H9 (cell line): ENCODE results near the gene SDHC. TPM values are rescaled to one million over a fixed set of nuclear protein-coding genes. Genes with fewer than 3 reads are reported as not detected.

Source experiments
- DNase-seq: peaks from one replicate; pipeline ENCODE4 v3.0.0-alpha.2; 2017
- H2AFZ ChIP-seq: one replicate; pipeline ENCODE4 v1.6.1; 2013; ENCODE audit warnings: mild to moderate bottlenecking, low read length, control low read depth, moderate library complexity
- H2AK5ac ChIP-seq: 2 replicates; pipeline ENCODE4 v1.6.1; 2013; ENCODE audit warnings: low read length, control low read depth, mixed read lengths; ENCODE audit not compliant: insufficient read length
- H2BK120ac ChIP-seq: one replicate; pipeline ENCODE4 v1.6.1; 2013; ENCODE audit warnings: low read depth, mild to moderate bottlenecking, low read length, control low read depth, inconsistent platforms; ENCODE audit not compliant: poor library complexity, severe bottlenecking
- H2BK12ac ChIP-seq: 2 replicates; pipeline ENCODE4 v1.6.1; 2013; ENCODE audit warnings: low read length, control low read depth, mixed read lengths, low read depth; ENCODE audit not compliant: insufficient read length
- H2BK15ac ChIP-seq: 2 replicates; pipeline ENCODE4 v1.6.1; 2013; ENCODE audit warnings: low read depth, low read length, control low read depth
- H2BK20ac ChIP-seq: one replicate; pipeline ENCODE4 v1.6.1; 2013; ENCODE audit warnings: low read depth, mild to moderate bottlenecking, low read length, control low read depth, inconsistent platforms; ENCODE audit not compliant: poor library complexity, severe bottlenecking
- H2BK5ac ChIP-seq: 2 replicates; pipeline ENCODE4 v1.6.1; 2013; ENCODE audit warnings: low read length, control low read depth, mixed read lengths; ENCODE audit not compliant: insufficient read length
- H3K14ac ChIP-seq: 2 replicates; pipeline ENCODE4 v1.6.1; 2013; ENCODE audit warnings: low read length, control low read depth; ENCODE audit not compliant: insufficient read depth
- H3K18ac ChIP-seq: 2 replicates; pipeline ENCODE4 v1.6.1; 2013; ENCODE audit warnings: low read depth, mild to moderate bottlenecking, mixed read lengths, low read length, control low read depth; ENCODE audit not compliant: insufficient read length
- H3K23ac ChIP-seq: 2 replicates; pipeline ENCODE4 v1.6.1; 2013; ENCODE audit warnings: low read length, control low read depth, mixed read lengths, low read depth; ENCODE audit not compliant: insufficient read length
- H3K23me2 ChIP-seq: 2 replicates; pipeline ENCODE4 v1.6.1; 2013; ENCODE audit warnings: low read depth, mild to moderate bottlenecking, mixed read lengths, low read length, control low read depth; ENCODE audit not compliant: insufficient read length, poor library complexity, severe bottlenecking
- H3K27ac ChIP-seq: 2 replicates; pipeline ENCODE4 v1.5.1; 2013; ENCODE audit warnings: low read length, control low read depth, mixed read lengths, low read depth; ENCODE audit not compliant: insufficient read length
- H3K27me3 ChIP-seq: 2 replicates; pipeline ENCODE4 v1.6.1; 2013; ENCODE audit warnings: low read length, control low read depth, inconsistent platforms; ENCODE audit not compliant: insufficient read depth
- H3K4ac ChIP-seq: 2 replicates; pipeline ENCODE4 v1.6.1; 2013; ENCODE audit warnings: low read depth, mild to moderate bottlenecking, control low read depth, inconsistent platforms, low read length, moderate library complexity
- H3K4me1 ChIP-seq: 2 replicates; pipeline ENCODE4 v1.6.1; 2013; ENCODE audit warnings: low read length, control low read depth, inconsistent platforms; ENCODE audit not compliant: insufficient read depth
- H3K4me2 ChIP-seq: 2 replicates; pipeline ENCODE4 v1.6.1; 2013; ENCODE audit warnings: low read length, control low read depth, mixed read lengths; ENCODE audit not compliant: insufficient read length, insufficient read depth
- H3K56ac ChIP-seq: 2 replicates; pipeline ENCODE4 v1.6.1; 2013; ENCODE audit warnings: low read depth, mild to moderate bottlenecking, mixed read lengths, low read length, control low read depth; ENCODE audit not compliant: insufficient read length
- H3K79me1 ChIP-seq: 2 replicates; pipeline ENCODE4 v1.6.1; 2013; ENCODE audit warnings: low read depth, mild to moderate bottlenecking, moderate library complexity, low read length, control low read depth, inconsistent platforms; ENCODE audit not compliant: insufficient read depth, poor library complexity, severe bottlenecking
- H3K79me2 ChIP-seq: 2 replicates; pipeline ENCODE4 v1.6.1; 2013; ENCODE audit warnings: low read length, control low read depth, inconsistent platforms; ENCODE audit not compliant: insufficient read depth
- H3K9ac ChIP-seq: 2 replicates; pipeline ENCODE4 v1.6.1; 2013; ENCODE audit warnings: low read length, control low read depth, mixed read lengths; ENCODE audit not compliant: insufficient read length; ENCODE audit errors: extremely low read depth
- H3K9me3 ChIP-seq: one replicate; pipeline ENCODE4 v1.6.1; 2013; ENCODE audit warnings: low read depth, low read length, inconsistent platforms; ENCODE audit not compliant: control insufficient read depth
- H3T11ph ChIP-seq: one replicate; pipeline ENCODE4 v1.6.1; 2013; ENCODE audit warnings: mild to moderate bottlenecking, low read length, control low read depth, inconsistent platforms
- H4K20me1 ChIP-seq: one replicate; pipeline ENCODE4 v1.6.1; 2013; ENCODE audit not compliant: control insufficient read depth, insufficient read length, insufficient read depth
- H4K5ac ChIP-seq: 2 replicates; pipeline ENCODE4 v1.6.1; 2013; ENCODE audit warnings: low read depth, mild to moderate bottlenecking, mixed read lengths, low read length, control low read depth; ENCODE audit not compliant: insufficient read length
- H4K8ac ChIP-seq: replicated peaks from 2 replicates; pipeline ENCODE4 v1.6.1; 2013; ENCODE audit warnings: low read length, control low read depth, mixed read lengths, low read depth; ENCODE audit not compliant: insufficient read length
- H4K91ac ChIP-seq: 2 replicates; pipeline ENCODE4 v1.6.1; 2013; ENCODE audit warnings: low read depth, mild to moderate bottlenecking, moderate library complexity, mixed read lengths, low read length, control low read depth; ENCODE audit not compliant: insufficient read length
- H3K27ac Mint-ChIP-seq, 3 experiments: 2 replicates in 2 of 3; 3 replicates in 1 of 3; pipeline ENCODE4 v1.8.0; 2020 to 2021; ENCODE audit warnings: mixed read lengths in 3 of 3, mild to moderate bottlenecking in 1 of 3, moderate library complexity in 1 of 3
- H3K27me3 Mint-ChIP-seq: 2 replicates; pipeline ENCODE4 v1.8.0; 2021; ENCODE audit warnings: low read depth, mild to moderate bottlenecking, moderate library complexity, mixed read lengths
- H3K36me3 Mint-ChIP-seq, 3 experiments: 2 replicates in 2 of 3; 3 replicates in 1 of 3; pipeline ENCODE4 v1.8.0; 2020 to 2021; ENCODE audit warnings: low read depth in 3 of 3, mixed read lengths in 3 of 3; ENCODE audit not compliant: insufficient read depth in 1 of 3
- H3K4me1 Mint-ChIP-seq, 2 experiments: 2 replicates each; pipeline ENCODE4 v1.8.0; 2020; ENCODE audit warnings: mixed read lengths in 2 of 2
- H3K4me3 Mint-ChIP-seq, 2 experiments: 2 replicates in 1 of 2; 3 replicates in 1 of 2; pipeline ENCODE4 v1.8.0; 2020 to 2021; ENCODE audit warnings: mild to moderate bottlenecking in 2 of 2, mixed read lengths in 2 of 2, moderate library complexity in 1 of 2
- H3K9me3 Mint-ChIP-seq, 2 experiments: 2 replicates in 1 of 2; 3 replicates in 1 of 2; pipeline ENCODE4 v1.8.0; 2020; ENCODE audit warnings: mild to moderate bottlenecking in 2 of 2, mixed read lengths in 2 of 2, moderate library complexity in 1 of 2
- total RNA-seq: library from RNA; stranded (reverse); gene quantifications from 2 replicates; pipeline ENCODE4 v1.2.1, GENCODE V29; 2021
- TF ChIP-seq, protein P1 (sequence below): fragments of 200-600 bp; sonication (generic); conservative IDR thresholded peaks from 3 replicates; pipeline ENCODE4 v1.8.0; 2021; ENCODE audit warnings: antibody characterized with exemption, mild to moderate bottlenecking

Gene SDHC
- total RNA-seq, 1 experiment from 2014 or later: 198 TPM

DNA sequence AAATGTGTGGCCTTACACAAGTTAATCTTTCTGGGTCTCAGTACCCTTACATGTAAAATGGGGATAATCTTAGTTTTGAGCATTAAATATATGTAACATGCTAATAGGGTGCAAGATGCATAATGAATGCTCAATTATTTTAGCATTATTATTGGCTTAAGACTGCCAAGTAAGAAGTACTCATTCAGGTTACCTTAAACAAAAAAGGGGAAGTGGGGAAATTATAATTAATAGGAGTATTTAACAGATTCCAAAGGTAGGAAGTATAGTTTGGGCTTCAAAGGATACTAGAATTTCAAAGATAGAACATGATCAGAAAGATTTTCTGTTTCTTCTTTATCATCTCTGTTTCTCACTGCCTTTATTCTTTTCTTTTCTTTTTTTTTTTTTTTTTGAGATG, 59.3 kb downstream of the SDHC start:
- no peak overlapping the region for H4K8ac ChIP-seq
- H3K27ac ChIP-seq: no peak overlapping the region
- H4K5ac ChIP-seq: no peak overlapping the region
- H2BK120ac ChIP-seq: no peak overlapping the region
- no peaks in the 10 kb centered on the region for H3K27me3 ChIP-seq
- no peaks in the 10 kb centered on the region for H3K79me1 ChIP-seq
- no peak overlapping the region for H2BK12ac ChIP-seq
- H3K14ac ChIP-seq: no peak overlapping the region
- no peak overlapping the region for H3K4ac ChIP-seq
- Mint-ChIP-seq H3K9me3 (no peaks in the 10 kb centered on the region), H3K4me3 (no peak overlapping the region), H3K36me3 (no peaks in the 10 kb centered on the region), H3K4me1 (peaks cover 0 to 2% of the 10 kb centered on the region in 2 experiments; a peak in 1 of 4 replicates), H3K27me3 (no peaks in the 10 kb centered on the region), H3K27ac (no peak overlapping the region)
- no peaks in the 10 kb centered on the region; the same call in 1 of the 2 replicates for H3K79me2 ChIP-seq
- H3K23ac ChIP-seq: no peak overlapping the region
- no peak overlapping the region for H2BK15ac ChIP-seq
- no peak overlapping the region for H3K9ac ChIP-seq
- no peak overlapping the region for H3K18ac ChIP-seq
- no peak overlapping the region for H3K56ac ChIP-seq
- no peak overlapping the region for H2AFZ ChIP-seq
- no peaks in the 10 kb centered on the region for H3K23me2 ChIP-seq
- no peaks in the 10 kb centered on the region for H3K9me3 ChIP-seq
- DNase-seq: no peak
- H2BK20ac ChIP-seq: no peak overlapping the region
- no peak overlapping the region for H2BK5ac ChIP-seq
- TF ChIP-seq, protein P1, sequence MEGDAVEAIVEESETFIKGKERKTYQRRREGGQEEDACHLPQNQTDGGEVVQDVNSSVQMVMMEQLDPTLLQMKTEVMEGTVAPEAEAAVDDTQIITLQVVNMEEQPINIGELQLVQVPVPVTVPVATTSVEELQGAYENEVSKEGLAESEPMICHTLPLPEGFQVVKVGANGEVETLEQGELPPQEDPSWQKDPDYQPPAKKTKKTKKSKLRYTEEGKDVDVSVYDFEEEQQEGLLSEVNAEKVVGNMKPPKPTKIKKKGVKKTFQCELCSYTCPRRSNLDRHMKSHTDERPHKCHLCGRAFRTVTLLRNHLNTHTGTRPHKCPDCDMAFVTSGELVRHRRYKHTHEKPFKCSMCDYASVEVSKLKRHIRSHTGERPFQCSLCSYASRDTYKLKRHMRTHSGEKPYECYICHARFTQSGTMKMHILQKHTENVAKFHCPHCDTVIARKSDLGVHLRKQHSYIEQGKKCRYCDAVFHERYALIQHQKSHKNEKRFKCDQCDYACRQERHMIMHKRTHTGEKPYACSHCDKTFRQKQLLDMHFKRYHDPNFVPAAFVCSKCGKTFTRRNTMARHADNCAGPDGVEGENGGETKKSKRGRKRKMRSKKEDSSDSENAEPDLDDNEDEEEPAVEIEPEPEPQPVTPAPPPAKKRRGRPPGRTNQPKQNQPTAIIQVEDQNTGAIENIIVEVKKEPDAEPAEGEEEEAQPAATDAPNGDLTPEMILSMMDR: no peak
- H3K4me1 ChIP-seq: no peaks in the 10 kb centered on the region
- no peak overlapping the region for H4K91ac ChIP-seq
- no peak overlapping the region for H3T11ph ChIP-seq
- no peaks in the 10 kb centered on the region for H4K20me1 ChIP-seq
- H3K4me2 ChIP-seq: no peak overlapping the region
- no peak overlapping the region for H2AK5ac ChIP-seq
